Common myeloid progenitor, CD34-positive (primary cell): ENCODE measurements around the gene CHMP4B.
A peak's percentile ranks its signal among the peaks of the same experiment; 100 is the strongest.

ENCODE experiments used
- CTCF ChIA-PET: fragments of 350-600 bp; sonication (Branson Sonifier 250); formaldehyde crosslinking; loops from one replicate; lab custom pipeline; 2021; ENCODE audit warnings: antibody characterized with exemption; lab: Charles Lee
- POLR2A ChIA-PET: fragments of 350-600 bp; sonication (Branson Sonifier 250); formaldehyde crosslinking; loops from one replicate; lab custom pipeline; 2021; ENCODE audit warnings: antibody characterized with exemption; lab: Charles Lee
- DNase-seq, 3 donors: peaks; one replicate each; pipeline versions ENCODE4 v3.0.0 to v3.0.0-alpha.2; 2013
- H3K27ac ChIP-seq, 2 experiments: 1 replicate in 1 of 2; 2 replicates in 1 of 2; pipeline ENCODE4 v1.7.0; 2013; ENCODE audit warnings: inconsistent platforms in 2 of 2, low read length in 2 of 2, mild to moderate bottlenecking in 2 of 2, low read depth in 1 of 2, moderate library complexity in 1 of 2; ENCODE audit not compliant: severe bottlenecking in 2 of 2, insufficient read depth in 1 of 2, poor library complexity in 1 of 2
- H3K27me3 ChIP-seq, 5 experiments: replicated peaks in 2 of 5; 1 replicate in 3 of 5; 2 replicates in 2 of 5; pipeline versions ENCODE4 v1.6.1 to v1.7.0; 2013; ENCODE audit warnings: low read length in 4 of 5, mild to moderate bottlenecking in 2 of 5, moderate library complexity in 2 of 5, inconsistent platforms in 1 of 5; ENCODE audit not compliant: insufficient read depth in 5 of 5, control insufficient read depth in 4 of 5
- H3K36me3 ChIP-seq, 4 experiments: 1 replicate in 2 of 4; 2 replicates in 2 of 4; pipeline versions ENCODE4 v1.6.1 to v1.7.0; 2013; ENCODE audit warnings: low read length in 3 of 4, control low read depth in 1 of 4, mild to moderate bottlenecking in 1 of 4; ENCODE audit not compliant: control insufficient read depth in 4 of 4, insufficient read depth in 4 of 4
- H3K4me1 ChIP-seq, 4 experiments: 1 replicate in 3 of 4; 2 replicates in 1 of 4; pipeline versions ENCODE4 v1.6.1 to v1.7.1; 2013; ENCODE audit warnings: low read length in 3 of 4, mild to moderate bottlenecking in 3 of 4, control low read depth in 1 of 4, inconsistent platforms in 1 of 4, moderate library complexity in 1 of 4; ENCODE audit not compliant: control insufficient read depth in 4 of 4, insufficient read depth in 4 of 4; ENCODE audit errors: control extremely low read depth in 1 of 4
- H3K4me3 ChIP-seq, 7 experiments: 1 replicate in 4 of 7; 2 replicates in 3 of 7; pipeline versions ENCODE4 v1.5.1 to v1.7.0; 2013; ENCODE audit warnings: mild to moderate bottlenecking in 7 of 7, low read length in 6 of 7, moderate library complexity in 6 of 7, inconsistent platforms in 2 of 7, low read depth in 2 of 7, control low read depth in 1 of 7; ENCODE audit not compliant: insufficient read depth in 4 of 7, control insufficient read depth in 1 of 7; ENCODE audit errors: extremely low read depth in 1 of 7
- H3K9me3 ChIP-seq, 5 experiments: 1 replicate in 4 of 5; 2 replicates in 1 of 5; pipeline versions ENCODE4 v1.6.1 to v1.7.1; 2013; ENCODE audit warnings: low read length in 4 of 5, mild to moderate bottlenecking in 2 of 5, inconsistent platforms in 1 of 5, low read depth in 1 of 5, moderate library complexity in 1 of 5; ENCODE audit not compliant: control insufficient read depth in 4 of 5, insufficient read depth in 2 of 5; ENCODE audit errors: control extremely low read depth in 1 of 5
- WGBS: methylation state at CpG from one replicate; pipeline ENCODE4 v1.1.5; 2013; ENCODE audit not compliant: insufficient coverage; 5-methylcytosine and 5-hydroxymethylcytosine counted together

CHMP4B gene

DNA sequence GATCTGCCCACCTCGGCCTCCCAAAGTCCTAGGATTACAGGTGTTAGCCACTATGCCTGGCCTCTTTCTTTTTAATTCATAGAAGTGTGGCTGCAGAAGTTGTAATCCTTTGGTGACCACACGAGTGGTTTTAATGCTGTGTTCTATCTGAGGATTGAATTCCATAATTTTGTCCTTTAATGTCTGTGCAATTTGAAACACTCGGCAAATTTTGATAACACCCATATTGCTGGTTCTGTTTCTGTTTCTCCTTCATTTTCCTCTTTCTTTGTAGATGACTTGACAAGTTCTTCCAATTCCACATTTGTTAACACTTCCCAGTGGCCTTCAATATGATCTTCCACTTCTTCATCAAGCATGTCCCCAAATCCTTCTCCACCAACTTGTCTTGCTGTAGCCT lies 2.8 kb upstream of the CHMP4B start:
- Histone ChIP-seq H3K36me3 (no peaks in the 10 kb centered on the region), H3K4me1 (peaks cover 8 to 19% (median 18%) of the 10 kb centered on the region in 4 experiments), H3K27ac (no peak overlapping the region), H3K27me3 (no peaks in the 10 kb centered on the region), H3K4me3 (no peak overlapping the region), H3K9me3 (no peaks in the 10 kb centered on the region)
- WGBS, result 100% methylated on average over 2 of the region's 3 CpGs
- CTCF ChIA-PET, result interaction anchor here (1.3 kb wide), 1 partner anchor 14 kb away, joined by 5 read pairs; no protein-coding TSS in a partner anchor
- POLR2A ChIA-PET, result no interaction called here
- no peak for DNase-seq

DNA sequence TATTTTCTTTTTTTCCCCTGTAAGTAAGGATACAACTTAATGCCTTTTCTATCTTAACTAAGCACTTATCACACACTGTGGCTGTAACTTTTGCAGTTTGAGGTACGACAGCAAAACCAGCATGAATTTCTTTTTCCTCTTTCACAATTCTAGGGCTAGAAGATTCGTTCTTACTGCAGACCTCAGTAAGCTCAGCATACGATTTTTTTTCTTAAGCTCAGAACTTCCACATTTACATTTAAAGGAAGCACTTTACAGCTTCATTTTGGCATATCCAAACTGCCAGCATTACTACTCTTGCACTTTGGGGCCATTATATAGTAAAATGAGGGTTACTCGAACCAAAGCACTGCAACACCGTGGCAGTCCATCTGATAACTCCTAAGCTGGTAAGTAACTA lies 889 bp upstream of the CHMP4B start:
- ChIA-PET CTCF (interaction anchor here (0.8 to 1.5 kb wide), 3 partner anchors 15 to 123 kb away, joined by 3 to 4 read pairs (median 3); no protein-coding TSS in a partner anchor), POLR2A (no interaction called here)
- Histone ChIP-seq H3K4me3 (no peak overlapping the region), H3K27me3 (no peaks in the 10 kb centered on the region), H3K4me1 (peaks cover 10 to 30% (median 28%) of the 10 kb centered on the region in 4 experiments), H3K36me3 (peaks cover 0 to 6% (median under 1%) of the 10 kb centered on the region in 4 experiments), H3K27ac (no peak overlapping the region), H3K9me3 (no peaks in the 10 kb centered on the region)
- 46% methylated on average over 5 of the region's 5 CpGs for WGBS
- DNase-seq, result peak in 2 of 3 donors; percentile 19 to 31

DNA sequence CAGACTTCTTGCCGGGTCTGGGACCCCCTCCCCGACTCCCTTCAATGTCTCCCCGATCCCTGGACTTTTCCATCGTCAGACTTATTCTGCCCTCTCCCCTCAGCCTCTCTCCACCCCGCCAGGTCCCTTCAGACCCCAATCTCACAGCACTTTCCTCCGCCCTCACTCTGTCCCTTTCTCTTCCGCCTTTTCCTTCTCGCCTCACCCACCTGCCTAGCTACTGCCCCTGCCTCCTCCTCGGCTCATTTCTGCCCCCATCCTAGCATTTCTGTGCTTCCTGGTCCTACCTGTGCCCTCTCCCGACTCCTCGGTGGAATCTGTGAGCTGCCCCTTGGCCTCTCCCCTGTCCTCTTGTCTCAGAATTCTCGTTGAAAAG lies 616 bp downstream of the CHMP4B start:
- Histone ChIP-seq H3K27me3 (no peaks in the 10 kb centered on the region), H3K9me3 (no peaks in the 10 kb centered on the region), H3K27ac (peak overlapping the region; percentile 97), H3K4me1 (peaks cover 10 to 30% (median 28%) of the 10 kb centered on the region in 4 experiments), H3K4me3 (peak overlapping the region; percentile 78 to 97 (median 92)), H3K36me3 (peaks cover 3 to 12% (median 3%) of the 10 kb centered on the region in 4 experiments)
- POLR2A ChIA-PET, result interaction anchor here (0.6 to 1.3 kb wide), 4 partner anchors 8 to 1349 kb away, joined by 3 to 4 read pairs (median 4); partner anchors contain the start of gene ZNF341
- WGBS, result 0% methylated on average over 10 of the region's 12 CpGs
- peak; percentile 19 to 49 (median 35) for DNase-seq
- CTCF ChIA-PET, result interaction anchor here (1.0 to 1.8 kb wide), 2 partner anchors 8 to 20 kb away, joined by 3 to 6 read pairs; no protein-coding TSS in a partner anchor

DNA sequence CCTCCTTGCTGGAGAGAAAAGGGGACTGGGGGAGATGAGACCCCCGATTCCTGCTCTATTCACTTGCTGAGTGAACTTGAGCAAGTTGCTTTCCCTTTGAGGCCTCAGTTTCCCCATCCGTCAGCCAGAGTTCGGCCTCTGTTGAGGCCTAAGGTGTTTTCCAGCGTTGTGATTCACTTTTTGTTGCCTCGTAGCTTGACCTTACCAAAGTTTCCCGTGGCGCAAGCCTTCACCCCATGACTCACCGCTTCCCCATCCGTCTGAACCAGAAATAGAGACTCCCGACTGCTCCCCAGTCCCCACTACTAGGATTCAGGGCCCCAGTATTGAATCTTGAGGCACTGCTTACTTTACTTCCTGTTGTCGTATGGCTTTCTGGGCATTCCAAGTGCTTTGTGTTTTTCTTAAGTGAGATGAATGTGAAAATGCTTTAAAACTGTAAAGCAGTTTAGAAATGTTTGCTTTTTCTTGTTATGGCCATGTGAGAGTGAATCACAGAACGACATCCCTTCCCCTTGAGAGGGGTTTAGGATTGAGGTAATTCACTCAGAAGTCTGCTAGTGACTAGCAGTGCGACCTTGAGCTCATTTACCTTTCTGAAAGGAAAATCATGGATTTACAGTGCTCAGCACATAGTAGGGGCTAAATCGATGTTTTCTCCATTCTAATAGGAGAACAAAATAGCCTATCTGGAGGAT lies 1.2 kb downstream of the CHMP4B start:
- Histone ChIP-seq H3K4me1 (peaks cover 10 to 30% (median 28%) of the 10 kb centered on the region in 4 experiments), H3K9me3 (no peaks in the 10 kb centered on the region), H3K27me3 (no peaks in the 10 kb centered on the region), H3K36me3 (peaks cover 3 to 12% (median 3%) of the 10 kb centered on the region in 4 experiments), H3K4me3 (peak overlapping the region; percentile 78 to 97 (median 92)), H3K27ac (peak overlapping the region; percentile 97)
- WGBS, result 12% methylated on average over 10 of the region's 14 CpGs
- POLR2A ChIA-PET, result interaction anchor here (0.6 to 1.2 kb wide), 3 partner anchors 28 to 1349 kb away, joined by 3 to 4 read pairs (median 3); no protein-coding TSS in a partner anchor
- CTCF ChIA-PET, result interaction anchor here (1.8 kb wide), 1 partner anchor 20 kb away, joined by 6 read pairs; no protein-coding TSS in a partner anchor
- peak; percentile 45 to 60 (median 56) for DNase-seq

GRCh38 chr20:33812908-33813462 lies 1.8 kb downstream of the CHMP4B start:
- 66% methylated on average over 8 of the region's 10 CpGs for WGBS
- peak overlapping the region; percentile 97 for H3K27ac ChIP-seq
- H3K27me3 ChIP-seq, result no peaks in the 10 kb centered on the region
- peaks cover 3 to 12% (median 4%) of the 10 kb centered on the region in 4 experiments for H3K36me3 ChIP-seq
- ChIA-PET CTCF (interaction anchor here (1.1 kb wide), 1 partner anchor 12 kb away, joined by 3 read pairs; no protein-coding TSS in a partner anchor), POLR2A (interaction anchor here (0.6 kb wide), 1 partner anchor 27 kb away, joined by 3 read pairs; no protein-coding TSS in a partner anchor)
- DNase-seq, result peak; percentile 28 to 41 (median 41)
- peaks cover 10 to 30% (median 28%) of the 10 kb centered on the region in 4 experiments for H3K4me1 ChIP-seq
- H3K4me3 ChIP-seq, result peak overlapping the region in 6 of 7 experiments; percentile 9 to 97 (median 93)
- H3K9me3 ChIP-seq, result no peaks in the 10 kb centered on the region

GRCh38 chr20:33814238-33814712 lies 3.1 kb downstream of the CHMP4B start:
- CTCF ChIA-PET, result interaction anchor here (0.8 to 1.1 kb wide), 2 partner anchors 10 to 13 kb away, joined by 3 read pairs; no protein-coding TSS in a partner anchor
- POLR2A ChIA-PET, result no interaction called here
- WGBS, result 52% methylated on average over 4 of the region's 5 CpGs
- Histone ChIP-seq H3K36me3 (peaks cover 3 to 12% (median 6%) of the 10 kb centered on the region in 4 experiments), H3K4me3 (no peak overlapping the region), H3K27ac (no peak overlapping the region), H3K27me3 (no peaks in the 10 kb centered on the region), H3K4me1 (peaks cover 10 to 30% (median 28%) of the 10 kb centered on the region in 4 experiments), H3K9me3 (no peaks in the 10 kb centered on the region)
- peak in 2 of 3 donors; percentile 28 to 43 for DNase-seq
